H1 (cell line): Measurements from ENCODE around the gene ARHGAP10. TPM values are rescaled to one million over a fixed set of nuclear protein-coding genes. Genes with fewer than 3 reads are reported as not detected.
A peak's percentile ranks its signal among the peaks of the same experiment; 100 is the strongest.

ENCODE experiments used
- CTCF ChIA-PET: fragments of 300-600 bp; sonication (Branson Sonifier 250); formaldehyde crosslinking; loops from one replicate; lab custom pipeline; 2021; ENCODE audit not compliant: partially characterized antibody; lab: Charles Lee
- POLR2A ChIA-PET: fragments of 300-600 bp; sonication (Branson Sonifier 250); formaldehyde crosslinking; loops from one replicate; lab custom pipeline; 2021; ENCODE audit warnings: inconsistent platforms; ENCODE audit not compliant: partially characterized antibody; lab: Charles Lee
- DNase-seq, 2 experiments: peaks; one replicate each; pipeline versions ENCODE4 v3.0.0 to v3.0.0-alpha.2; 2010 to 2022; ENCODE audit warnings: low spot score in 2 of 2, low read depth in 1 of 2, mixed read lengths in 1 of 2
- FAIRE-seq: peaks from 2 replicates; lab custom pipeline; 2011; peaks lifted over from hg19 to GRCh38; lab: Jason Lieb, UNC
- H2AFZ ChIP-seq: 2 replicates; pipeline ENCODE4 v1.8.1; 2012; ENCODE audit warnings: low read length, inconsistent platforms
- H2AK5ac ChIP-seq: 2 replicates; pipeline ENCODE4 v1.6.1; 2013; ENCODE audit warnings: low read depth, low read length
- H2BK120ac ChIP-seq: replicated peaks from 2 replicates; pipeline ENCODE3; 2013; ENCODE audit warnings: low read depth, low read length, inconsistent platforms
- H2BK12ac ChIP-seq: 2 replicates; pipeline ENCODE4 v1.6.1; 2013; ENCODE audit warnings: low read depth, low read length
- H2BK15ac ChIP-seq: 2 replicates; pipeline ENCODE4 v1.6.1; 2013; ENCODE audit warnings: low read length
- H2BK20ac ChIP-seq: 2 replicates; pipeline ENCODE4 v1.6.1; 2013; ENCODE audit warnings: low read length
- H2BK5ac ChIP-seq: 2 replicates; pipeline ENCODE4 v1.6.1; 2013; ENCODE audit warnings: low read depth, low read length
- H3K14ac ChIP-seq: 2 replicates; pipeline ENCODE4 v1.6.1; 2013; ENCODE audit warnings: inconsistent platforms; ENCODE audit not compliant: insufficient read length
- H3K18ac ChIP-seq: 2 replicates; pipeline ENCODE4 v1.6.1; 2013; ENCODE audit warnings: low read length; ENCODE audit errors: extremely low read depth
- H3K23ac ChIP-seq: 2 replicates; pipeline ENCODE4 v1.6.1; 2013; ENCODE audit warnings: inconsistent platforms; ENCODE audit not compliant: insufficient read length
- H3K23me2 ChIP-seq: 2 replicates; pipeline ENCODE4 v1.6.1; 2013; ENCODE audit warnings: low read depth, low read length
- H3K27ac ChIP-seq: 2 replicates; pipeline ENCODE4 v1.6.1; 2011; ENCODE audit warnings: low read depth, low read length, inconsistent platforms
- H3K27me3 ChIP-seq, 4 experiments: replicated peaks in 1 of 4; 1 replicate in 1 of 4; 2 replicates in 3 of 4; pipeline versions ENCODE4 v1.6.1 to v1.8.1; 2011 to 2013; ENCODE audit warnings: low read length in 3 of 4, mild to moderate bottlenecking in 3 of 4, inconsistent platforms in 2 of 4, mixed read lengths in 2 of 4, moderate library complexity in 1 of 4; ENCODE audit not compliant: control insufficient read depth in 3 of 4, insufficient read depth in 3 of 4; ENCODE audit errors: extremely low read depth in 1 of 4
- H3K36me3 ChIP-seq, 4 experiments: 2 replicates each; pipeline versions ENCODE4 v1.6.1 to v1.8.1; 2011 to 2013; ENCODE audit warnings: mild to moderate bottlenecking in 4 of 4, low read length in 3 of 4, moderate library complexity in 2 of 4, control low read depth in 1 of 4, inconsistent platforms in 1 of 4; ENCODE audit not compliant: insufficient read depth in 4 of 4, control insufficient read depth in 2 of 4
- H3K4ac ChIP-seq: replicated peaks from 2 replicates; pipeline ENCODE3; 2013; ENCODE audit warnings: low read length, low read depth, mixed read lengths, inconsistent platforms; ENCODE audit not compliant: insufficient read length
- H3K4me1 ChIP-seq, 4 experiments: replicated peaks in 1 of 4; 1 replicate in 1 of 4; 2 replicates in 3 of 4; pipeline versions ENCODE4 v1.6.1 to v1.8.1; 2011 to 2013; ENCODE audit warnings: low read length in 3 of 4, inconsistent platforms in 2 of 4, mixed read lengths in 1 of 4; ENCODE audit not compliant: insufficient read depth in 4 of 4, control insufficient read depth in 3 of 4
- H3K4me2 ChIP-seq, 2 experiments: 2 replicates each; pipeline versions ENCODE4 v1.6.1 to v1.8.1; 2011 to 2013; ENCODE audit warnings: low read depth in 2 of 2, low read length in 2 of 2, control low read depth in 1 of 2, inconsistent platforms in 1 of 2, mild to moderate bottlenecking in 1 of 2; ENCODE audit not compliant: insufficient read depth in 1 of 2
- H3K4me3 ChIP-seq, 4 experiments: fragments of 200-600, 300-600 bp in 1 of 4; sonication (generic), shearing (Covaris generic), sonication (Bioruptor Twin) in 1 of 4; 2 replicates each; pipeline versions ENCODE4 v1.5.1 to v1.8.1; 2011 to 2016; ENCODE audit warnings: low read length in 4 of 4, low read depth in 3 of 4, control low read depth in 2 of 4, inconsistent platforms in 2 of 4, mild to moderate bottlenecking in 2 of 4, mixed read lengths in 1 of 4, moderate library complexity in 1 of 4; ENCODE audit not compliant: insufficient read depth in 2 of 4; ENCODE audit errors: extremely low read depth in 1 of 4
- H3K56ac ChIP-seq: replicated peaks from 2 replicates; pipeline ENCODE3; 2013; ENCODE audit warnings: low read depth, mild to moderate bottlenecking, mixed read lengths, low read length, inconsistent platforms; ENCODE audit not compliant: insufficient read length
- H3K79me1 ChIP-seq: 2 replicates; pipeline ENCODE4 v1.6.1; 2013; ENCODE audit warnings: low read depth, low read length, control low read depth
- H3K79me2 ChIP-seq, 2 experiments: 2 replicates each; pipeline versions ENCODE4 v1.6.1 to v1.8.1; 2012 to 2013; ENCODE audit warnings: low read length in 2 of 2, mild to moderate bottlenecking in 2 of 2, inconsistent platforms in 1 of 2; ENCODE audit not compliant: insufficient read depth in 2 of 2, control insufficient read depth in 1 of 2
- H3K9ac ChIP-seq, 4 experiments: replicated peaks in 1 of 4; 1 replicate in 1 of 4; 2 replicates in 3 of 4; pipeline versions ENCODE4 v1.6.1 to v1.8.1; 2011 to 2013; ENCODE audit warnings: low read depth in 3 of 4, low read length in 3 of 4, control low read depth in 2 of 4, mild to moderate bottlenecking in 2 of 4, moderate library complexity in 2 of 4, inconsistent platforms in 1 of 4; ENCODE audit errors: extremely low read depth in 1 of 4
- H3K9me3 ChIP-seq, 2 experiments: 2 replicates each; pipeline versions ENCODE4 v1.6.1 to v1.8.1; 2012 to 2013; ENCODE audit warnings: mild to moderate bottlenecking in 2 of 2, moderate library complexity in 2 of 2, control low read depth in 1 of 2, inconsistent platforms in 1 of 2, low read depth in 1 of 2, low read length in 1 of 2, mixed read lengths in 1 of 2; ENCODE audit not compliant: insufficient read depth in 2 of 2
- H4K20me1 ChIP-seq, 2 experiments: replicated peaks in 1 of 2; 2 replicates each; pipeline versions ENCODE3 to v1.8.1; 2011 to 2013; ENCODE audit warnings: inconsistent platforms in 2 of 2, low read length in 2 of 2, mild to moderate bottlenecking in 1 of 2; ENCODE audit not compliant: insufficient read depth in 2 of 2, control insufficient read depth in 1 of 2
- H4K5ac ChIP-seq: 2 replicates; pipeline ENCODE4 v1.6.1; 2013; ENCODE audit warnings: low read length, low read depth, mixed read lengths, inconsistent platforms; ENCODE audit not compliant: insufficient read length
- H4K8ac ChIP-seq: 2 replicates; pipeline ENCODE4 v1.8.0; 2013; ENCODE audit warnings: mild to moderate bottlenecking, moderate library complexity, low read length, inconsistent platforms; ENCODE audit not compliant: insufficient read depth; ENCODE audit errors: extremely low read depth
- H4K91ac ChIP-seq: replicated peaks from 2 replicates; pipeline ENCODE3; 2013; ENCODE audit warnings: low read length, mixed read lengths, inconsistent platforms; ENCODE audit not compliant: insufficient read length
- HDAC6 ChIP-seq: IDR thresholded peaks from one replicate; pipeline ENCODE4 v1.7.1; 2012; ENCODE audit warnings: low read depth, mild to moderate bottlenecking, inconsistent platforms, low read length, moderate library complexity
- KDM1A ChIP-seq: fragments of 200-600, 300-600 bp; sonication (generic); IDR thresholded peaks from 2 replicates; pipeline ENCODE4 v1.7.1; 2016; ENCODE audit warnings: mild to moderate bottlenecking, low read length, borderline replicate concordance
- KDM5A ChIP-seq: fragments of 200-600 bp; IDR thresholded peaks from 2 replicates; pipeline ENCODE4 v1.7.1; 2012; ENCODE audit warnings: mild to moderate bottlenecking, low read length, inconsistent platforms, mixed read lengths
- NANOG ChIP-seq: IDR thresholded peaks from 2 replicates; pipeline ENCODE4 v1.6.1; 2011; ENCODE audit warnings: low read length, low read depth, mild to moderate bottlenecking, inconsistent platforms; ENCODE audit not compliant: insufficient read depth, poor library complexity, severe bottlenecking
- TCF12 ChIP-seq: IDR thresholded peaks from 2 replicates; pipeline ENCODE4 v1.6.1; 2011; ENCODE audit warnings: low read depth, mild to moderate bottlenecking, low read length
- WGBS, 2 experiments: shearing (Covaris generic) in 1 of 2; methylation state at CpG; one replicate each; pipeline versions ENCODE4 v1.1.6 to v1.1.7; 2013 to 2015; ENCODE audit warnings: low lambda C conversion rate in 2 of 2, mixed read lengths in 2 of 2, inconsistent platforms in 1 of 2, low coverage in 1 of 2, missing lambda C conversion rate in 1 of 2; ENCODE audit not compliant: insufficient replicate concordance in 2 of 2, insufficient coverage in 1 of 2, insufficient read length in 1 of 2; ENCODE audit errors: extremely low coverage in 1 of 2, missing lambda C conversion rate in 1 of 2; 5-methylcytosine and 5-hydroxymethylcytosine counted together
- polyA plus RNA-seq, 7 experiments: library from polyadenylated mRNA; depleted of rRNA in 3 of 7; stranded (reverse) in 5 of 7; unstranded in 2 of 7; fragments of >200 nt in 5 of 7; fragments of 200-250 nt in 2 of 7; gene quantifications; 1 replicate in 5 of 7; 2 replicates in 1 of 7; 4 replicates in 1 of 7; pipeline versions ENCODE4 v1.2.1 to v1.2.3, GENCODE V29; 2011 to 2013; ENCODE audit warnings: missing spikeins in 2 of 7, mixed read lengths in 2 of 7
- total RNA-seq: library from RNA; stranded (reverse); fragmentation: NEBNext Ultra II Directional; extraction: Animal tissue kit (Norgen Biotek cat#: 25700); gene quantifications from 2 replicates; pipeline ENCODE4 v1.2.1, GENCODE V29; 2021
- TF ChIP-seq, protein P1 (sequence below): IDR thresholded peaks from 2 replicates; pipeline ENCODE4 v1.6.1; 2012; ENCODE audit warnings: inconsistent platforms

Gene ARHGAP10
- total and polyA plus RNA-seq, 2 of the 8 experiments (the other 6 are each of a cell fraction or from before 2014, with no cell fraction given): 3.7 to 6.1 TPM

GRCh38 chr4:148016063-148016637 is 284.3 kb downstream of the ARHGAP10 start:
- Histone ChIP-seq H2BK5ac (no peak overlapping the region), H3K79me2 (no peaks in the 10 kb centered on the region), H3K27me3 (no peaks in the 10 kb centered on the region), H3K4me3 (no peak overlapping the region), H2BK12ac (no peak overlapping the region), H2AFZ (no peak overlapping the region), H4K91ac (no peak overlapping the region), H3K23ac (no peak overlapping the region), H4K20me1 (no peaks in the 10 kb centered on the region), H3K23me2 (no peaks in the 10 kb centered on the region), H2BK20ac (no peak overlapping the region), H2AK5ac (0 out of 2 replicates have a peak overlapping the region, but pooled peaks have one; percentile 65), H4K8ac (no peak overlapping the region), H3K18ac (no peak overlapping the region), H3K14ac (no peak overlapping the region), H3K27ac (no peak overlapping the region), H3K36me3 (no peaks in the 10 kb centered on the region), H3K9me3 (no peaks in the 10 kb centered on the region), H3K79me1 (no peaks in the 10 kb centered on the region), H2BK15ac (no peak overlapping the region), H3K4me2 (no peak overlapping the region), H3K56ac (no peak overlapping the region), H4K5ac (no peak overlapping the region), H3K4me1 (0 out of 7 replicates have a peak, but pooled peaks cover 0 to 3% (median 0%) of the 10 kb centered on the region in 4 experiments), H3K4ac (no peak overlapping the region), H2BK120ac (no peak overlapping the region), H3K9ac (no peak overlapping the region)
- CTCF ChIA-PET: interaction anchor here (2.8 kb wide), 1 partner anchor 31 kb away, joined by 11 read pairs; no protein-coding TSS in a partner anchor
- FAIRE-seq (no peak), DNase-seq (no peak)
- POLR2A ChIA-PET: no interaction called here
- TF ChIP-seq TCF12: no peak
- TF ChIP-seq HDAC6: no peak
- TF ChIP-seq, protein P1, sequence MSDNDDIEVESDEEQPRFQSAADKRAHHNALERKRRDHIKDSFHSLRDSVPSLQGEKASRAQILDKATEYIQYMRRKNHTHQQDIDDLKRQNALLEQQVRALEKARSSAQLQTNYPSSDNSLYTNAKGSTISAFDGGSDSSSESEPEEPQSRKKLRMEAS: no peak
- TF ChIP-seq KDM1A: no peak
- TF ChIP-seq KDM5A: no peak
- no peak for TF ChIP-seq NANOG
- 96% methylated on average over 6 of the region's 6 CpGs; no CpG with 5 or more reads in 1 of the 2 experiments for WGBS, 2 experiments
